Measurements from ENCODE around the gene C15orf39. TPM values are rescaled to one million over a fixed set of nuclear protein-coding genes. Genes with fewer than 3 reads are reported as not detected.

C15orf39 gene
- total and polyA plus RNA-seq, 9 of the 15 experiments (the other 6 are each of a cell fraction or from before 2014, with no cell fraction given) = 0.31 to 29.8 (median 4.4) TPM

DNA sequence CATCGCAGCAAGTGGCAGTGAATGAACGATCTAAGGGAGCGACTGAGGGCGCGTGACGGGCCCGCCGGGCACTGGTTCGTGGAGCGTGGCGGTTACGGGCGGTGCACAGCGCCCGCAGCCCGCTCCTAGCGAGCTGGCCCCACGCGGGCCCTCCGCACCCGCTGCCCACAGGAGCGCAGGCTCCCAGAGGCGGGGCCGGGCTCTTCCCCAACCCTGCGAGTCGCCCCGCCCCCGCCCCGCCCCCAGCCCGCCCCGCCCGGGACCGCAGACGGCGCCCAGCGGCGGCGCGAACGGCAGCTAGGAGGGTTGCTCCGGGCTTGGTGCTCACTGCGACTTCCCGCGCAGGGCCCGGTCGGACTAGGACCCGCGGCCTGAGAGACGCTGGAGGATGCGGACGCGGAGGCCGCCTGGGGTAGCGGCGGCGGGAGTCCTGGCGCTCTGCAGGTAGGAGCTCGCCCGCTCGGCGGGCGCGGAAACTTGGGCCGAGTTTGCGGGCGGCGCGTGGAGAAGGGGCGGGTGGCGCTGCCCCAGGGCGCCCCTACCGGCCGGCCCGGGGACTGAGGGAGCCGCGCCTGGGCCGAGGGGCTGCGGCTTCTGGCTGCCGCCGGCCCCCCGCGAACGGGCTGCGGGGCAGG lies at the start of gene C15orf39 (continued):
- TF ChIP-seq HEY1 (CRISPR knock-in tag; IDR thresholded peaks at IDR 0.05; ENCODE audit: borderline replicate concordance) (no peak), ZNF282 (CRISPR knock-in tag; IDR thresholded peaks at IDR 0.05) (no peak), ILF3 (IDR thresholded peaks at IDR 0.05; ENCODE audit: borderline replicate concordance) (peak; percentile 86; the same call in 1 of the 2 replicates), NBN (IDR thresholded peaks at IDR 0.05; ENCODE audit: low read depth) (peak; percentile 38; the same call in 1 of the 2 replicates), HOXB6 (CRISPR knock-in tag; IDR thresholded peaks at IDR 0.05; ENCODE audit: borderline replicate concordance) (no peak), HNRNPLL (IDR thresholded peaks at IDR 0.05; ENCODE audit: low read depth, low read length, poor library complexity, severe bottlenecking) (peak; percentile 49), PCBP2 (IDR thresholded peaks at IDR 0.05; ENCODE audit: low read depth, low read length, poor library complexity, severe bottlenecking) (no peak), RHOXF2B (CRISPR knock-in tag; conservative IDR thresholded peaks at IDR 0.05) (no peak), NFXL1 (CRISPR knock-in tag; IDR thresholded peaks at IDR 0.05) (no peak), ZFPM2 (CRISPR knock-in tag; IDR thresholded peaks at IDR 0.05) (peak; percentile 78; the same call in 1 of the 2 replicates), PRMT5 (CRISPR knock-in tag; IDR thresholded peaks at IDR 0.05) (no peak), MXI1 (IDR thresholded peaks at IDR 0.05; ENCODE audit: low read depth, low read length) (0 out of 2 replicates have a peak, but pooled peaks have one; percentile 10), EZH2 (IDR thresholded peaks at IDR 0.05; ENCODE audit: borderline replicate concordance, low read depth, low read length) (no peak), FOS (IDR thresholded peaks at IDR 0.05; ENCODE audit: extremely low read depth, insufficient read length) (no peak), GTF3C2 (IDR thresholded peaks at IDR 0.05; ENCODE audit: borderline replicate concordance, extremely low read depth, insufficient read length) (no peak), HDGF (IDR thresholded peaks at IDR 0.05) (no peak), ZNF184 (CRISPR knock-in tag; IDR thresholded peaks at IDR 0.05) (no peak), ZFP36 (IDR thresholded peaks at IDR 0.05; ENCODE audit: low read depth, low read length, partially characterized antibody) (no peak), CBX3 (IDR thresholded peaks at IDR 0.05; ENCODE audit: borderline replicate concordance in 1 of 2, low read length in 2 of 2) (peak in 1 of 2 experiments; percentile 28; a peak in 1 of 3 replicates), SMAD4 (CRISPR knock-in tag; conservative IDR thresholded peaks at IDR 0.05) (peak; percentile 94), PHF21A (IDR thresholded peaks at IDR 0.05; ENCODE audit: borderline replicate concordance, low read depth) (no peak), BHLHE40 (IDR thresholded peaks at IDR 0.05; ENCODE audit: low read length) (peak; percentile 4; the same call in 1 of the 2 replicates)
- TF ChIP-seq, protein P1, sequence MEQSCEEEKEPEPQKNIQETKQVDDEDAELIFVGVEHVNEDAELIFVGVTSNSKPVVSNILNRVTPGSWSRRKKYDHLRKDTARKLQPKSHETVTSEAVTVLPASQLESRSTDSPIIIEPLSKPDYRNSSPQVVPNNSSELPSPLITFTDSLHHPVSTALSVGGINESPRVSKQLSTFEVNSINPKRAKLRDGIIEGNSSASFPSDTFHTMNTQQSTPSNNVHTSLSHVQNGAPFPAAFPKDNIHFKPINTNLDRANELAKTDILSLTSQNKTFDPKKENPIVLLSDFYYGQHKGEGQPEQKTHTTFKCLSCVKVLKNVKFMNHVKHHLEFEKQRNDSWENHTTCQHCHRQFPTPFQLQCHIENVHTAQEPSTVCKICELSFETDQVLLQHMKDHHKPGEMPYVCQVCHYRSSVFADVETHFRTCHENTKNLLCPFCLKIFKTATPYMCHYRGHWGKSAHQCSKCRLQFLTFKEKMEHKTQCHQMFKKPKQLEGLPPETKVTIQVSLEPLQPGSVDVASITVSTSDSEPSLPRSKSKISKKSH (CRISPR knock-in tag; IDR thresholded peaks at IDR 0.05) = no peak
- TF ChIP-seq, protein P2, sequence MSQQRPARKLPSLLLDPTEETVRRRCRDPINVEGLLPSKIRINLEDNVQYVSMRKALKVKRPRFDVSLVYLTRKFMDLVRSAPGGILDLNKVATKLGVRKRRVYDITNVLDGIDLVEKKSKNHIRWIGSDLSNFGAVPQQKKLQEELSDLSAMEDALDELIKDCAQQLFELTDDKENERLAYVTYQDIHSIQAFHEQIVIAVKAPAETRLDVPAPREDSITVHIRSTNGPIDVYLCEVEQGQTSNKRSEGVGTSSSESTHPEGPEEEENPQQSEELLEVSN (IDR thresholded peaks at IDR 0.05; ENCODE audit: borderline replicate concordance in 1 of 2, extremely low read depth in 1 of 2, insufficient read depth in 1 of 2, insufficient read length in 1 of 2, low read depth in 1 of 2, low read length in 1 of 2, poor library complexity in 1 of 2, severe bottlenecking in 1 of 2) = peak in 1 of 2 experiments; percentile 82
